Mesothelial cell of epicardium (in vitro differentiated cells): ENCODE measurements around the gene NRDC. TPM values are rescaled to one million over a fixed set of nuclear protein-coding genes. Genes with fewer than 3 reads are reported as not detected.
"Not testable (repeated sequence)": the region's sequence is repeated elsewhere in the genome, so short reads cannot be mapped to it uniquely, and the experiment has no call there.

Experiments used
- DNase-seq, 2 experiments: peaks; one replicate each; pipeline ENCODE4 v3.0.0; 2021; ENCODE audit warnings: low spot score in 2 of 2; ENCODE audit not compliant: unreplicated experiment in 2 of 2
- H3K27ac Mint-ChIP-seq: 2 replicates; pipeline ENCODE4 v1.8.0; 2021; ENCODE audit warnings: mixed read lengths
- H3K27me3 Mint-ChIP-seq: 2 replicates; pipeline ENCODE4 v1.8.0; 2021; ENCODE audit warnings: low read depth, mixed read lengths
- H3K36me3 Mint-ChIP-seq: 2 replicates; pipeline ENCODE4 v1.8.0; 2021; ENCODE audit warnings: mixed read lengths
- H3K4me1 Mint-ChIP-seq: 2 replicates; pipeline ENCODE4 v1.8.0; 2021; ENCODE audit warnings: mixed read lengths
- H3K4me3 Mint-ChIP-seq: 2 replicates; pipeline ENCODE4 v1.8.0; 2021; ENCODE audit warnings: mild to moderate bottlenecking, moderate library complexity, mixed read lengths
- H3K9me3 Mint-ChIP-seq: 2 replicates; pipeline ENCODE4 v1.8.0; 2021; ENCODE audit warnings: mixed read lengths
- total RNA-seq: library from RNA; stranded (reverse); gene quantifications from 3 replicates; pipeline ENCODE4 v1.2.1, GENCODE V29; 2021
- TF ChIP-seq, protein P1 (sequence below): fragments of 200-600 bp; sonication (generic); IDR thresholded peaks from one replicate; pipeline ENCODE4 v1.5.0; 2021; ENCODE audit warnings: antibody characterized with exemption; ENCODE audit not compliant: unreplicated experiment

Gene NRDC
- total RNA-seq, 1 donor from 2014 or later, result 132 TPM

DNA sequence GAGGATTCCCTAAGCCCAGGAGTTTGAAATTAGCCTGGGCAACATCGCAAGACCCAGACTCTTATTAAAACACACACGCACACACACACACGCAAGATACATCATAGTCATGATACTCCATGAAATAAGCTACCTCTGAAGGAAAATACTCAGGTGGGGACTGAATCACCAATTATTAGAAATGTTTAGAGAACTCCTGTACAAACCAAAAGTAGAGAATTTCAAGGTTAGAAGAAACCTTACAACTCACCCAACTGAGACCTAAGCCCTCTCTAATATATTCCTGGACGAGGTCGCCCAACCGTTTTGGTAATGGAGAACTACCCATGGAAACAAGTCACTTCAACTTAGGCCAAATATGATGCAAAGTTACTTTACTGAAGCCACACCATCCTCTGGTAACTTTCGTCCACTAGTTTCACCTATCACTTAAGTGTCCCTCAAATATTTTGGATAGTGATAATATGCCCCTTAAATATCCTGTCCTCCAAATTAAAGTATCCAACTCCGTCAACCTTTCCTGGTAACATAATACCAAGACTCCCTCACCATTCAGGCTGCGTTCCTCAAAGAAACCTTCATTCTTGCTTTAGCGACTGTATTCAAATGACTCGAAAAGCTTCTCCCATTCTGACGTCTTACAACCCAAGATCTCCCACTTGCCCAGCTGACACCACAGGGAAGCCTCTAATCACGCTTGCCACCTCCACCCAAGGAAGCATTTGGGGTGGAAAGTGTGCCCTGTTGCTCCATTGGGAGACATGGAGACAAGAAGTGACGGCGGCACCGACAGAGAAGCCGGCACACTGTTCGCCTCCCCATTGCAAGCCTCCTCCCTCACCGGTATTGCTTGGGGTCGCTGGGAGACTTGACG, 856 bp downstream of the NRDC start:
- Mint-ChIP-seq H3K4me3 (no peak overlapping the region), H3K27me3 (peaks cover 14% of the 10 kb centered on the region), H3K27ac (no peak overlapping the region), H3K4me1 (peaks cover 16% of the 10 kb centered on the region), H3K9me3 (no peaks in the 10 kb centered on the region), H3K36me3 (peaks cover 4% of the 10 kb centered on the region)
- TF ChIP-seq, protein P1, sequence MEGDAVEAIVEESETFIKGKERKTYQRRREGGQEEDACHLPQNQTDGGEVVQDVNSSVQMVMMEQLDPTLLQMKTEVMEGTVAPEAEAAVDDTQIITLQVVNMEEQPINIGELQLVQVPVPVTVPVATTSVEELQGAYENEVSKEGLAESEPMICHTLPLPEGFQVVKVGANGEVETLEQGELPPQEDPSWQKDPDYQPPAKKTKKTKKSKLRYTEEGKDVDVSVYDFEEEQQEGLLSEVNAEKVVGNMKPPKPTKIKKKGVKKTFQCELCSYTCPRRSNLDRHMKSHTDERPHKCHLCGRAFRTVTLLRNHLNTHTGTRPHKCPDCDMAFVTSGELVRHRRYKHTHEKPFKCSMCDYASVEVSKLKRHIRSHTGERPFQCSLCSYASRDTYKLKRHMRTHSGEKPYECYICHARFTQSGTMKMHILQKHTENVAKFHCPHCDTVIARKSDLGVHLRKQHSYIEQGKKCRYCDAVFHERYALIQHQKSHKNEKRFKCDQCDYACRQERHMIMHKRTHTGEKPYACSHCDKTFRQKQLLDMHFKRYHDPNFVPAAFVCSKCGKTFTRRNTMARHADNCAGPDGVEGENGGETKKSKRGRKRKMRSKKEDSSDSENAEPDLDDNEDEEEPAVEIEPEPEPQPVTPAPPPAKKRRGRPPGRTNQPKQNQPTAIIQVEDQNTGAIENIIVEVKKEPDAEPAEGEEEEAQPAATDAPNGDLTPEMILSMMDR, result no peak
- DNase-seq, result no peak

DNA sequence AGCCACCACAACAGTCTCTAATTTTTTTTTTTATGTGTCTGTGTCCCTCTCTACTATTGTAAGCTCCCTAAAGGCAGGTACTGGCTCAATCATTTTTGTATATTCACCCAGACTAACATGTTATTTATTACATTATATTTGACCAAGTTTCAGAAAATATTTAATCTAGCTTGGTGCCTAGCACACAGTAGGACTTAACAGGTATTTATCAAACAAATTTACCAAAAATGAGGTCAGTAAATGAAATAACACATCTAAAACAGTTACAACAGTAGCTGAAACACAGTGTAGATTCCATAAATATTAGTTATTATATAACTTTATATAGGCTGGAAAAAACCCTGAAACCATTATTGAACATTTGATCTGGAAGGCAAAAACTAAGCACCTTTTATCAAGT, 2.7 kb downstream of the NRDC start:
- peaks cover 5% of the 10 kb centered on the region for H3K27me3 Mint-ChIP-seq
- no peak for DNase-seq
- TF ChIP-seq, protein P1, result no peak
- H3K36me3 Mint-ChIP-seq, result peaks cover 4% of the 10 kb centered on the region
- peaks cover 19% of the 10 kb centered on the region for H3K4me1 Mint-ChIP-seq
- H3K4me3 Mint-ChIP-seq, result peak overlapping the region; percentile 36
- H3K9me3 Mint-ChIP-seq, result no peaks in the 10 kb centered on the region
- no peak overlapping the region for H3K27ac Mint-ChIP-seq

DNA sequence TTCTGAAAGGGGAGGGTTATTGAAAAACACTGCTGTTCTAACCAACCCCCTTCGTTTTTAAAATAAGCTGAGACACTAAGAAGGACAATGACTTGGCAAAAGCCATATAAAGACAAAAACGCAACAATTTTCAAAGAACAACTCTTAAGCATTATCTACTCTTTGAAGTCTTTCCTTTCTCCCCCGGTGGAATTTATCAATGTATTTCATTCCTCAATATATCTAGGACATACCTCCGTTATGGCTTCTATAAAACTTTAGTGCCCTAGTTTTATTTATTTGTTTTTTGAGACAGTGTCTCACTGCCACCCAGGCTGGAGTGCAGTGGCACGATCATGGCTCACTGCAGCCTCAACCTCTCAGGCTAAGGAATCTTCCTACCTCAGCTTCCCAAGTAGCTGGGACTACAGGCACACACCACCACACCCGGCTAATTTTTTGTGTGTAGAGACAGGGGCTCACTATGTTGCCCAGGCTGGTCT, 3.2 kb downstream of the NRDC start:
- H3K27me3 Mint-ChIP-seq, result no peaks in the 10 kb centered on the region
- TF ChIP-seq, protein P1, result no peak
- H3K4me1 Mint-ChIP-seq, result peaks cover 19% of the 10 kb centered on the region
- no peak for DNase-seq
- peak overlapping the region; percentile 27 for H3K27ac Mint-ChIP-seq
- H3K36me3 Mint-ChIP-seq, result peaks cover 4% of the 10 kb centered on the region
- H3K4me3 Mint-ChIP-seq, result peak overlapping the region; percentile 11
- no peaks in the 10 kb centered on the region for H3K9me3 Mint-ChIP-seq

DNA sequence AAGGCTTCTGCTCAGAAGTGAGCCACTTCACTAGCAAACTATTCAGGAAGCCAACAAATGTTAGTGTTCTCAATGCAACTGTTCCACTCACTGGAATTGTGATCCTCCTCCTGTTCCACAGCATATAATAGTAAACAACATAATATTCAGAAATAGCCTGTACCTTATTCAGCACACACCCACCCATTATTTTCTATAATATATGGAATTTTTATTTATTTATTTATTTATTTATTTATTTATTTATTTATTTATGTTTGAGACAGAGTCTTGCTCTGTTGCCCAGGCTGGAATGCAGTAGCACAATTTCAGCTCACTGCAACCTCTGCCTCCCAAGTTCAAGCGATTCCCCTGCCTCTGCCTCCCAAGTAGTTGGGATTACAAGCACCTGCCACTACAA, 5.3 kb downstream of the NRDC start:
- not testable (repeated sequence) for H3K4me3 Mint-ChIP-seq, H3K36me3 Mint-ChIP-seq, H3K9me3 Mint-ChIP-seq, H3K27me3 Mint-ChIP-seq, H3K27ac Mint-ChIP-seq, DNase-seq
- H3K4me1 Mint-ChIP-seq, result peaks cover 19% of the 10 kb centered on the region

DNA sequence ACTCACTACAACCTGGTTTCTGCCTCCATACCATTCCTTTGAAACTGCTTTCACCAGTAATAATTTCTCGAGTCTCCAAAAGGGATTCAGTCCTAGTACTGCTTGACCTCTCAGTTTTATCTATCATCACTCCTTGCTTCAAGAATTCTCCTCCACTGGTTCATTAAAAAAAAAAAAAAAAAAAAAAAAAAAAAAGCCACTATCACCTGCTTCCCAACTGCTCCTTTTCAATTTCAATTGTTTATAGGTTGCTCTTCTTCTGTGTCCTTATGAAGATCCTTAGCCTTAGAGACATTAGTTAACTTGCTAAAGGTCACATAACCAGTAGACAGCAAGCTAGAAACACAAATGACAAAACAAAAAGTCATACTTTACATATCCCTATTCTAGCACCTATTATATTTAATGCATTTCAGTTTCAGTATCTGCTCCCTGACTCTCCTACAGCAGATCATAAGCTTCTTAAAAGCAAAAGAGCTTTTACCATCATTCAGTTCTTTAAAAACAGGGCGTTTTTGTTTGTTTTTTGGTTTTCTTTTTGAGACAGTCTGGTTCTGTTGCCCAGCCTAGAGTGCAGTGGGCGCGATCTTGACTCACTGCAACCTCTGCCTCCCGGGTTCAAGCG, 7.1 kb downstream of the NRDC start:
- Mint-ChIP-seq H3K4me1 (peaks cover 19% of the 10 kb centered on the region), H3K27me3 (no peaks in the 10 kb centered on the region), H3K36me3 (peaks cover 4% of the 10 kb centered on the region), H3K27ac (no peak overlapping the region), H3K4me3 (no peak overlapping the region), H3K9me3 (no peaks in the 10 kb centered on the region)
- TF ChIP-seq, protein P1, result no peak
- DNase-seq, result no peak
